Heart left ventricle (tissue), 16 donors: Measurements from ENCODE around the gene MGAT4A. TPM values are rescaled to one million over a fixed set of nuclear protein-coding genes. Genes with fewer than 3 reads are reported as not detected.

Experiments
- ATAC-seq, 4 donors: fragments of 200-7000 bp; cut with Tn5 transposase; one replicate each; pipeline ENCODE4 v1.9.1; 2020 to 2022; ENCODE audit warnings: moderate library complexity in 4 of 4, mild to moderate bottlenecking in 3 of 4, moderate number of reproducible peaks in 1 of 4
- DNase-seq, 5 donors: peaks; one replicate each; pipeline ENCODE4 v3.0.0-alpha.2; 2020
- H3K27ac ChIP-seq, 12 donors: fragments of 200-600 bp; sonication (generic) in 4 of 12; one replicate each; pipeline versions ENCODE4 v1.5.0 to v1.8.0; 2016 to 2022; ENCODE audit warnings: mild to moderate bottlenecking in 2 of 12
- H3K27me3 ChIP-seq, 9 donors: fragments of 200-600 bp; sonication (generic) in 2 of 9; one replicate each; pipeline versions ENCODE4 v1.5.1 to v1.8.0; 2016 to 2022; ENCODE audit warnings: mild to moderate bottlenecking in 3 of 9
- H3K36me3 ChIP-seq, 9 donors: fragments of 200-600 bp; sonication (generic) in 2 of 9; one replicate each; pipeline versions ENCODE4 v1.5.0 to v1.8.0; 2018 to 2022; ENCODE audit warnings: mild to moderate bottlenecking in 2 of 9
- H3K4me1 ChIP-seq, 12 donors: fragments of 200-600 bp; sonication (generic) in 4 of 12; one replicate each; pipeline versions ENCODE4 v1.5.0 to v1.8.0; 2016 to 2022; ENCODE audit warnings: mild to moderate bottlenecking in 3 of 12
- H3K4me3 ChIP-seq, 12 donors: fragments of 200-600 bp; sonication (generic) in 4 of 12; one replicate each; pipeline versions ENCODE4 v1.5.0 to v1.8.0; 2017 to 2022; ENCODE audit warnings: mild to moderate bottlenecking in 9 of 12, moderate library complexity in 4 of 12
- H3K9me3 ChIP-seq, 12 donors: fragments of 200-600 bp; sonication (generic) in 4 of 12; one replicate each; pipeline versions ENCODE4 v1.5.0 to v1.8.0; 2016 to 2022; ENCODE audit warnings: mild to moderate bottlenecking in 1 of 12
- CTCF ChIP-seq, 12 donors: fragments of 200-600 bp; sonication (generic) in 4 of 12; IDR thresholded peaks; one replicate each; pipeline versions ENCODE4 v1.5.0 to v1.8.0; 2018 to 2022; ENCODE audit warnings: antibody characterized with exemption in 12 of 12, mild to moderate bottlenecking in 5 of 12
- POLR2A ChIP-seq, 2 donors: fragments of 450-650 bp; IDR thresholded peaks; one replicate each; pipeline ENCODE4 v1.6.1; 2017; ENCODE audit warnings: antibody characterized with exemption in 2 of 2, mild to moderate bottlenecking in 2 of 2, moderate library complexity in 2 of 2
- WGBS, 4 donors: extraction: QIAGEN DNeasy Blood & Tissue Kit in 2 of 4; methylation state at CpG; one replicate each; pipeline versions ENCODE4 v1.1.5 to v1.1.7; 2013 to 2018; 5-methylcytosine and 5-hydroxymethylcytosine counted together
- intact Hi-C, 10 donors: fragments of 100-400 bp; cut with DNase I; formaldehyde crosslinking; loops; one replicate each; pipeline versions ENCODE4 v1.11.1 to v1.14.2; 2022
- polyA plus RNA-seq, 2 donors: library from polyadenylated mRNA; stranded (reverse); fragments of 200-250 nt; gene quantifications; one replicate each; pipeline ENCODE4 v1.2.3, GENCODE V29; 2013
- total RNA-seq, 9 donors: library from RNA; depleted of rRNA in 2 of 9; stranded (reverse); fragments of >200 nt in 2 of 9; fragmentation: NEBNext Ultra II Directional in 3 of 9; extraction: Animal tissue kit (Norgen Biotek cat#: 25700) in 3 of 9; gene quantifications; one replicate each; pipeline versions ENCODE4 v1.1.0 to v1.2.4, GENCODE V29; 2016 to 2023
- donor health status: ischemic (EF 13 %, LVEDD 7.1; RV severe dilation, severe dysfunction).
- donor health status: healthy with polysubstance abuse.
- donor health status: DM: no; HTN: yes; CAD: no.
- donor health status: DM: no; HTN: no; CAD: no.
- donor health status: ischemic (EF 25% LVEDD 6.9; RV normal size, moderate dysfunction).
- donor health status: ischemic (EF 25% LVEDD 5.7; RV mildly dilated, moderate dysfunction).
- donor health status: healthy.
- donor health status: DM: yes; HTN: yes; CAD: no.
- donor health status: ischemic (EF 35%, LVEDD 5.7; RV mildly dilated, moderate dysfunction).
- donor health status: nonischemic (EF 11% LVEDD 7.7; RV severe dilation, severe dysfunction).
- donor health status: DM: yes; HTN: yes; CAD: no.
- donor health status: PGD.
- donor health status: ischemic (EF 29% LVEDD 5.4; RV normal size, mild dysfunction).
- donor health status: nonischemic (EF 23%, LVEDD 6.1; RV moderate dilation, normal function).

MGAT4A gene
- total and polyA plus RNA-seq, 11 donors: 4.2 to 45.0 (median 17.7) TPM

- TF ChIP-seq CTCF (IDR thresholded peaks at IDR 0.05) (peak; percentile 68 to 92 (median 81)), POLR2A (IDR thresholded peaks at IDR 0.05) (no peak)
- Histone ChIP-seq H3K36me3 (peaks cover 0 to 98% (median 84%) of the 10 kb centered on the region in 9 donors), H3K4me1 (peaks cover 0 to 22% (median 6%) of the 10 kb centered on the region in 12 donors), H3K4me3 (no peak overlapping the region), H3K9me3 (no peaks in the 10 kb centered on the region), H3K27ac (no peak overlapping the region), H3K27me3 (no peaks in the 10 kb centered on the region)
- intact Hi-C loops: loop anchor here in 2 of 10 donors (5.0 to 10.0 kb wide), 2 partner anchors 38 to 124 kb away; partner anchors contain the start of genes COA5 (in 2 of the 2), UNC50 (in 2 of the 2) and INPP4A (in 1 of the 2)
- DNase-seq: peak in 3 of 5 donors; percentile 39 to 49 (median 39)
- peak in 2 of 4 donors; percentile 33 to 38 for ATAC-seq
- 63 to 78% (median 74%) methylated on average over 16 to 19 of the region's 19 CpGs for WGBS, 4 donors
These were observed 161.6 kb downstream of the MGAT4A start for GRCh38 chr2:98569197-98569793.

Other genes starting within 250 kb of the MGAT4A start
- 10 to 100 TPM; 19.6 to 33.5 (median 27.7) TPM for gene COA5, start 122.6 kb downstream of the MGAT4A start, total RNA-seq
- 10 to 100 TPM; 23.2 to 39.5 TPM for gene COA5, start 122.6 kb downstream of the MGAT4A start, polyA plus RNA-seq
- gene UNC50, start 122.5 kb downstream of the MGAT4A start, total RNA-seq: 10 to 100 TPM; 22.3 to 31.4 (median 25.6) TPM
- 10 to 100 TPM; 36.9 to 37.0 TPM for gene UNC50, start 122.5 kb downstream of the MGAT4A start, polyA plus RNA-seq
- 1 to 10 TPM; 1.1 to 6.4 (median 2.9) TPM for gene CRACDL, start 205.1 kb upstream of the MGAT4A start, total RNA-seq
- 1 to 10 TPM; 1.7 to 7.4 TPM for gene CRACDL, start 205.1 kb upstream of the MGAT4A start, polyA plus RNA-seq